Activated naive CD4-positive, alpha-beta T cell treated with anti-CD3 and anti-CD28 coated beads, Interleukin-2, amount 50 U/mL, for 16 hours (primary cell): Measurements from ENCODE around the gene MAN1A1.

Experiments
- DNase-seq: peaks from one replicate; pipeline ENCODE4 v3.0.0-alpha.2; 2020

The MAN1A1 gene

GRCh38 chr6:119324718-119325117, 24.8 kb downstream of the MAN1A1 start:
- no peak for DNase-seq

DNA sequence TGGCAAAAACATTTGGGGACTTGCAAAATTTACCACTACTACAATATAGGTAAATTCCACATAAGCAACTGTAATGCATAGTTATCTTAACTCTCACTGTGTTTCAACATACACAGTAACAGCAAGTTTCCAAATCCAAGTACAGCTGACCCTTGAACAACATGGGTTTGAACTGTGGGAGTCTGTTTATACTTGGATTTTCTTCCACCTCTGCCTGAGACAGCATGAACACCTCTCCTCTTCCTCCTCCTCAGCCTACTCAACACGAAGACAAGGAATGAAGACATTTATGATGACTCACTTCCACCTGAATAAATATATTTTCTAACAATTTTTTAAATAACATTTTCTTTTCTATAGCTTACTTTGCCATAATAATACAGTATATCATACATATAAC, 25.6 kb downstream of the MAN1A1 start:
- DNase-seq: no peak

GRCh38 chr6:119323478-119323877, 26.1 kb downstream of the MAN1A1 start:
- no peak for DNase-seq

DNA sequence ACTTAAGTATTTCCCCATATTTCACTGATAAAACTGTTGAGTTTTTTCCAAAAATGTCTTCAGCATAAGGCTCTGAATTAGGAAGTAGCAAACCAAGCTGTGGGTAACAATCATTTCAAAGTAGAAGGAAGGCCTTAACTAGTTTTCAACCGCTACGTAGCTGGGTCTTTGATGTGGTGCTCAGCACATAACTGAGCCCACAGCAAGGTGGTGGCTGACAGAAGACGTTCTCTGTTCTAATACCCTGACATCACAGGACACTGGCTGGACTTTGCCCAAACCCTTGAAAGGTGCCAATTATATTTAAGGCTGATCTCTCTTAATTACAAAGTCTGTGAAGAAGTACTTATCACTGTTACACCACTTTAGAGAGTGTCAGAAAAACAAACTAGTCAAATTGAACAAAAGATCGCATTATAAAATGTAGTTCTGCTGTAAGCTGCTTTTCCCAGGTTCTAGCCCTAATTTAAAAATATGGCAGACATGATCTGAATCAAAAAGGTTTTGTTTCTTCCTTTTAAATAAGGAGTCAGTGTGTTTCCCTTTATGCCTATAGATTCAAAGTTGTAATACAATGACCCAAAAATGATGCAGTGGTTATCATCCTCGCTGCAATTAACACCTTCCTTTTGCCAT, 26.7 kb downstream of the MAN1A1 start:
- no peak for DNase-seq

- no peak for DNase-seq
Observed at GRCh38 chr6:119322034-119322433, 27.5 kb downstream of the MAN1A1 start.

GRCh38 chr6:119319694-119320093, 29.9 kb downstream of the MAN1A1 start:
- no peak for DNase-seq

DNA sequence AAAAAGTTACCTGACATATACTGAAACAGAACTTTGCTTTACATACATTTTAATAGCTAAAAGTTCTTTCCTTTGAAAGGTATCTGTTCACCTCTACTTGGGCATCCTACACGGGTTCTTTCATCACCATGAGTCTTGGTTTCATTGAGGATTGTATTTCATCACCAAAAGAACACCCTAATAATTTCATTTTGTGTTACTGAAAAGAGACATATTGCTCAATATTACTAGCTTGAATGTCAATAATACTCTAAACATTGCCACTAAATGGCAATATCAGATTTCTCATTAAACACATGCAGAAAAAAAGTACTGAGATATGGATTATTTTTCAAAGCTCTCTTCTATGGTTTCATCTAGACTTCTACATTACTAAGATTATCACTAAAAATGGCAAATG, 30.8 kb downstream of the MAN1A1 start:
- no peak for DNase-seq

DNA sequence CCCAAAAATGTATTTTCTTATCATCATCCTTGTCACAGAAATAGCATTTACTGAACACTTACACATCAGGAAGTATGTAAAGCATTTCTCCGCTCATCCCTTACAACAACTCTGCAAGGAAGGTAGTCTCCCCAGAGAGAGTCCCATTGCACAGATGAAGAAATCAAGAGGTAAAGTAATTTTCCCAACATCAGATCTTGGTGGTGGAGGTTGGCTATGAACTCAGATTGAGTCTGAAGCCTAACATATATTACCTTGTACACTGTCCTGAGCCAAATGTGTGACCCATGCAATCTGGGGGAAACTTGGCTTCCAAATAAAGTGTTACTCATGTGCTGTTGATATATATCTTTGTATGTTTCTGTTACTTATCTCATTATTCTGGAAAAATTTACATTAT, 31.4 kb downstream of the MAN1A1 start:
- DNase-seq: no peak

- DNase-seq: no peak
Observed at GRCh38 chr6:119317007-119317406, 32.6 kb downstream of the MAN1A1 start.

DNA sequence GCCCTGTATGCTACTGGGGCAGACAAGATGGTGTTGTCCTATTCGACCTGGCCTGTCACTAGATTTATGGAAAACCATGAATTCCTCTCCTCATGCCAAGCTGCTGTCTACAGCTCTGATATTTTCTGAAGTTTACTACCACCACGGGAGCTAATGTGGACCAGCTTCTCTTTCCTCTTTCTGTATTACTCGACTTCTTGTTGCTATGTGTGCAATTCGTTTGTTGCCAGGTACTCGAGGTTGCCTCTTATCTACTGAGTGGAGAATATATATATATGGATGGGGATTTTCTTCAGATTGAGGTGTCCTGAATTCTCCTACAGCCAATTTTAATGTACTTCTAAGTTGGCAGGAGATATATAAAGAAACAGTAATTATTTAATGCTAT, 34.7 kb downstream of the MAN1A1 start:
- no peak for DNase-seq

DNA sequence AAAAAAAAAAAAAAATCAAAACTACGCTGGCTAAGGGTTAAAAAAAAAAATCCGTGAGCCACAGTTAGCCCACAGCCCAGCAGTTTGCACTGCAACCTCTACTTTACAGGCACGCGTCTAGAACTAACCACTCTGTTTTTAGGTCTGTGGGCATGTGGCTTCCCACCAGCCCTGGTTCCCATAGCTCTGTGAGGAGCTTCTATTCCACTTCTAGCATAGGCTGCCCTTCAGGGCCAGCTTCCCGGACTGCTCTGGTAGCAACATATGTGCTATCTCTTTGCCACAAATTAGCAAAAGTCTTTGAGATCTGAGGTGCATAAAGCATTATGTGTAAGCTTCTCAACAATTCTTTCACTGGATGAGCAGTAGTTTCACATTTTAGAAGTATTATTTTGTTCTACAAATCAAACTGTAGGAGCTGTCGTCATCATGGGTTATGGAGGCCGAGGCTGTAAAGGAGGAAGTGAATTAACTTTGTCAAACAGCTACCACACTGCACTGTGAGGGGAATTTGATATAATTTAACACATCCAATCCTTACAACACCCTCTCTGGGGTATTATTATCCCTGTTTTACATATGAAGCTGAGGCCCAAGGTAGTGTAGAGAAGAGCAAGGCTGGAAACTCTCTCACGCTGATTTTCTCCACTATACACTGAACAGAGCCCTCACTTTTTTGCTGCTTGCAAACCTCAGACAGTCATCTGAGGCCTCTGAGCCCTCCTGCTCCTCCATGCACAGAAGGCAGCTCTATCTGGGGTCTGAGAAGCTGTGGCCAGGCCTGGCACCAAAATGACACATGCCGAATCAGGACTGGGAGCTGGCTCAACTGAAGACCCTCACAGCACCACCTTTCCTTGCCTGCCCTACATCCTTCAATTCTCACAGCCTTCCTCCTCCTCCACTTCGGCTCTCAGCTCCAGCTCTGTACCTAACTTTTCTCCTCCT, 35.4 kb downstream of the MAN1A1 start:
- DNase-seq: no peak

DNA sequence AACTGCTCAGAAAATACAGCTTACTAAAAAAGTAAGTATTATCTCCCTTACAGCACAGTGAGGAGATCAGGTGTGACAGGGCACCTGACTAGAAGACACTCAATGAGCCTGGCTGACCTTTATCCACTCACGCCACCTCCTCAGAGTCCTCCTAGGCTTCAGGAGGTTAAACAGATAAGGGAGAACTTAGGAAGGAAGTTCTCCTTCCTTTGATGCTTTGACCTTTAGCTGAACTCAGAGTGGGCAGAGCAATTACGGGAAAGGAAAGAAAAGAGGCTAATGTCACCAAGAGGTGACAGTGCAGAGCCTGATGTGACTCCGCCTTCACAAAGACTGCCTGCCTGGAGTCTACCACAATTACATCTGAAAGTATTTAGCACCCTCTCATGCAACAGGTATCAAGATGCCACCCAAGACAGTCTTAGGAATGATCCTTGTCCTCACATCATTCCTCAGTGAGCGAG, 36.7 kb downstream of the MAN1A1 start:
- no peak for DNase-seq

- DNase-seq: no peak
Observed at GRCh38 chr6:119312441-119312840, 37.1 kb downstream of the MAN1A1 start.

GRCh38 chr6:119311514-119312142, 37.9 kb downstream of the MAN1A1 start:
- DNase-seq: no peak

- DNase-seq: no peak
Observed at GRCh38 chr6:119310486-119311036, 39.0 kb downstream of the MAN1A1 start.

DNA sequence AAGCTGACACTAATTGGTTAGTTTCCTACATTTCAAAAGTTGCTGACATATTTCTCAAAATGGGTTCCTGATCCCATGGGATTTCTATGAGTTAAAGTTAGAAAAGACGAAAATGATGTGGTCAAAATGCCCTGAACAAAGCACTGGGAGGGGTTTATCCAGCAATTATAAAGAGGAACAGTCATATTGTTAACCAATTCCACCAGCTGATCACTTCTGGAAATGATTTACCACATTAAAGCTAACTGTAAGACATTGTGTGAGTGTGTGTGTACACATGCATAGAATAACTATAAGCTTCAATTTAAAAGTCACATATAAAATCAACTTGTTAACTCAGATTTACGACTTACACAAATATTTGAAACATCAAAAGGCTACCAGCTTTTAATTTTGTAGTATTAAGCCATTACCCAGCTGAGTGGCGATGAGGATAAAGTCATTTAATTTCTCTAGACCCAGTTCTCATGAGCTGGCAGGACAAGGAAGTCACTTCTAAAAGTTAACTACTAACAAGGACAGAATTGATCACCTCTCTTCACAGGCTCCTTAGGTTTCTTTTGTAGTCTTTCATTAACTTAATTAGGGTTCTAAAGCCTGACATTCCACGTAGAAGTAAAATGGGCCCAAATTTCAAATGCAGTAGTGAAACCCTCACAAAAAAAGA, 40.4 kb downstream of the MAN1A1 start:
- no peak for DNase-seq

GRCh38 chr6:119308048-119308570, 41.5 kb downstream of the MAN1A1 start:
- DNase-seq: no peak

DNA sequence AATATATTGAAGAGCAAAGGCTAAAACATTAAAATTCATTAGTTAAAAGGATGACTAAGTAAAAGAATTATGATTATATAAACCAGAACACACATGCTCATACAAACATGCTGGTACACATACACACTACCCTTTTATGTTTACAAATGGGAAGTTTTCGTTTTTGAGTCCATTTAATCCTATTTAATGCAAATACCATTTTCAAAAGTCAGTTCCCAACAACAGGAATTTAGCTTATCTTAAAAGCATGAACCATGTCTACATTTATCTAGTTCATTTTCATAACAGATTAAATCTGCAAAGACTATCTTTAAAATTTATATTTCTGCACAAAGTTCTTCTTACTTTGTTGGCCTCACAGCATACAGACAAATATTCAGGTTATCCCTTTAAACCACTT, 42.5 kb downstream of the MAN1A1 start:
- no peak for DNase-seq

DNA sequence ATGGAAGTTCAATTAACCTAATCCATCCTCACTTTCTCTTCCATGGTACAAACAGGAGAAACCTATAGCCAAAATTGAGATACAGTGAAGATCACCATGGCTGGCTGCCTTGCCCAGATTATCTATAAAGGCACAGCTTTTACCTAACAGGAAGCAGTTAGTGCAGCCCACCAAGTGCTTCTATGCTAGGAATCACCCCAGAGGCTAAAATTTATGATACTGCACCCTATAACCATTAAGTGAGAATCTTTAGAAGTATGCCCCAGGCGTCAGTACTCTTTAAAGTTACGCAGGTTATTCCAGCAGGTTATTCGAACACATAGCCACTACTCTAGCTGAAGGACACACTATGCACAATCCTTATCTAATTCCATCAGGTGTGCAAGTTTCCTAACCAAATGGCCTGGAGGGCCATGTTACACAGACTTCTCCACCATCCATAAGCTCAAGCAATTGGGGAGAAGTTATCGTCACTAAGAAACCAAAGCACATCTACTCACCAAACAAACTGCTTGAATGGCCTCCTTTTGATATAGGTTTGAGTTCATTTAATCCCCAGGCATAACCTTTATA, 43.1 kb downstream of the MAN1A1 start:
- no peak for DNase-seq

GRCh38 chr6:119303164-119303887, 46.2 kb downstream of the MAN1A1 start:
- DNase-seq: no peak

DNA sequence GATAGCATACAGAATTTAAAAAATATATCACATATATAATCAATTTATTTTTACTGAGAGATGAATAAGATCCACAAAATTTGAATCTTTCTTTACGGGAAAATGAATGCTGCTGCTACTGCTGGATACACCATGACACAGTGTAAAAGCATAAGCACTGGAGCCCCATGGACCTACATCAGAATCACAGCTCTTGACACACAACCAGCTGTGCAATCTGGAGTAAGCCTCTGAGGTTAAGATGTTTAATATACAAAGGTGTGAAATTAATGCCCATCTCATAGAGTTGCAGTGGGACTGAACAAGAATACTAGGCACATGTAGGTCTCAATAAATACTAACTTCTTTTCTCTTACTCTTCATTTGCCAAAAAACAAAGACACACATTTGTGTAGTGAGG, 48.1 kb downstream of the MAN1A1 start:
- no peak for DNase-seq

GRCh38 chr6:119299694-119300093, 49.9 kb downstream of the MAN1A1 start:
- no peak for DNase-seq
